GM12891 (cell line): ENCODE data around the gene CEP170B.

Source experiments
- POLR2A ChIP-seq: IDR thresholded peaks from 2 replicates; pipeline ENCODE4 v1.6.1; 2011; ENCODE audit warnings: low read depth, low read length, control low read depth
- POLR2AphosphoS5 ChIP-seq: IDR thresholded peaks from 2 replicates; pipeline ENCODE4 v1.6.1; 2011; ENCODE audit warnings: low read depth, low read length, control low read depth

GRCh38 chr14:104882325-104882973 lies 17.4 kb downstream of the CEP170B start:
- TF ChIP-seq POLR2AphosphoS5 (no peak), POLR2A (no peak)
